HFF-Myc (cell line): ENCODE measurements around the gene LPCAT1.

Experiments
- DNase-seq: peaks from one replicate; pipeline ENCODE4 v3.0.0-alpha.2; 2011; ENCODE audit warnings: low read depth; ENCODE audit errors: extremely low read depth
- H3K4me3 ChIP-seq: replicated peaks from 2 replicates; pipeline ENCODE4 v1.5.1; 2011; ENCODE audit warnings: low read depth, mild to moderate bottlenecking, control low read depth, low read length
- TF ChIP-seq, protein P1 (sequence below): IDR thresholded peaks from 2 replicates; pipeline ENCODE4 v1.5.1; 2012; ENCODE audit warnings: mild to moderate bottlenecking, low read depth, low read length, control low read depth; ENCODE audit errors: missing control alignments

The LPCAT1 gene

GRCh38 chr5:1532384-1532783 lies 8.6 kb upstream of the LPCAT1 start:
- no peak for DNase-seq
- TF ChIP-seq, protein P1, sequence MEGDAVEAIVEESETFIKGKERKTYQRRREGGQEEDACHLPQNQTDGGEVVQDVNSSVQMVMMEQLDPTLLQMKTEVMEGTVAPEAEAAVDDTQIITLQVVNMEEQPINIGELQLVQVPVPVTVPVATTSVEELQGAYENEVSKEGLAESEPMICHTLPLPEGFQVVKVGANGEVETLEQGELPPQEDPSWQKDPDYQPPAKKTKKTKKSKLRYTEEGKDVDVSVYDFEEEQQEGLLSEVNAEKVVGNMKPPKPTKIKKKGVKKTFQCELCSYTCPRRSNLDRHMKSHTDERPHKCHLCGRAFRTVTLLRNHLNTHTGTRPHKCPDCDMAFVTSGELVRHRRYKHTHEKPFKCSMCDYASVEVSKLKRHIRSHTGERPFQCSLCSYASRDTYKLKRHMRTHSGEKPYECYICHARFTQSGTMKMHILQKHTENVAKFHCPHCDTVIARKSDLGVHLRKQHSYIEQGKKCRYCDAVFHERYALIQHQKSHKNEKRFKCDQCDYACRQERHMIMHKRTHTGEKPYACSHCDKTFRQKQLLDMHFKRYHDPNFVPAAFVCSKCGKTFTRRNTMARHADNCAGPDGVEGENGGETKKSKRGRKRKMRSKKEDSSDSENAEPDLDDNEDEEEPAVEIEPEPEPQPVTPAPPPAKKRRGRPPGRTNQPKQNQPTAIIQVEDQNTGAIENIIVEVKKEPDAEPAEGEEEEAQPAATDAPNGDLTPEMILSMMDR = no peak
- no peak overlapping the region for H3K4me3 ChIP-seq

DNA sequence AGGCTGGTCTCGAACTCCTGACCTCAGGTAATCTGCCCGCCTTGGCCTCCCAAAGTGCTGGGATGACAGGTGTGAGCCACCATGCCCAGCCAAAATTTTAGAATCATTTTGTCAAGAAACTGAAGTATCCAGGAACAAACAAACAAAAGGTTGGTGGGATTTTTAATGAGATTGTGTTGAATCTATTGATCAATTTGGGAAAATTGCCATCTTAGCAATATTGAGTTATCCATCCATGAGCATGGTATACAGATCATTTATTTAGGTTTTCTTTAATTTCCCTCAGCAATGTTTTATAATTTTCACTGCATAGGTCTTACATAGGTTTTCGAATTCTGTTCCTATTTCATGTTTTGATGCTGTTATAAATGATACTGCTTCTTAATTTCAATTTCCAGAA lies 5.7 kb upstream of the LPCAT1 start:
- DNase-seq = no peak
- no peak overlapping the region for H3K4me3 ChIP-seq
- TF ChIP-seq, protein P1 = no peak

- no peak overlapping the region for H3K4me3 ChIP-seq
- TF ChIP-seq, protein P1 = no peak
- no peak for DNase-seq
These were observed 3.9 kb upstream of the LPCAT1 start for GRCh38 chr5:1527533-1528205.

DNA sequence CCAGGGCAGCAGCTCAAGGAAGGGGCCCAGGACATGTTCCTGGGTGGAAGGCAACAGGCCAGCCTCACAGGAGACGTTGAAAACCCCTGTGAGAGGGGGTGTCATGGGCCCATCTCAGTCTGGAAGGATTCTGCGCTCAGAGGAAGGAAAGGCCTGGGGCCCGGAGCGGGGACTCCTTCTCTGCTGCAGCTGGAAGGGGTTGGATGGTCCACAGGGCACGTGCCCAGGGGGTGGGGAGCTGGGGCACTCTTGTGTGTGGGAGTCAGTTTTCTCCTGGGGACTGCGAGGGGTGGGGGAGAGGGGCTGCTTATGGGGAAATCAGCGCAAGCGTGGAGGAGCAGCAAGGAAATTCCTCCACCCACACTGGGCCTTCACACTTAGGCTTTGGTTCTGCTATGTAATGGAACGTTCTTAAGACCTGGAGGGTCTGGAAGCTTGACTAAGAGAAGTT lies 2.9 kb upstream of the LPCAT1 start:
- TF ChIP-seq, protein P1 = no peak
- no peak overlapping the region for H3K4me3 ChIP-seq
- no peak for DNase-seq

GRCh38 chr5:1526190-1526631 lies 2.5 kb upstream of the LPCAT1 start:
- no peak overlapping the region for H3K4me3 ChIP-seq
- no peak for DNase-seq
- TF ChIP-seq, protein P1 = no peak

- TF ChIP-seq, protein P1 = no peak
- no peak overlapping the region for H3K4me3 ChIP-seq
- no peak for DNase-seq
These were observed 1.9 kb upstream of the LPCAT1 start for GRCh38 chr5:1525624-1526189.
